ENCODE measurements around the gene MORF4L1.
A peak's percentile ranks its signal among the peaks of the same experiment; 100 is the strongest.

Gene MORF4L1

DNA sequence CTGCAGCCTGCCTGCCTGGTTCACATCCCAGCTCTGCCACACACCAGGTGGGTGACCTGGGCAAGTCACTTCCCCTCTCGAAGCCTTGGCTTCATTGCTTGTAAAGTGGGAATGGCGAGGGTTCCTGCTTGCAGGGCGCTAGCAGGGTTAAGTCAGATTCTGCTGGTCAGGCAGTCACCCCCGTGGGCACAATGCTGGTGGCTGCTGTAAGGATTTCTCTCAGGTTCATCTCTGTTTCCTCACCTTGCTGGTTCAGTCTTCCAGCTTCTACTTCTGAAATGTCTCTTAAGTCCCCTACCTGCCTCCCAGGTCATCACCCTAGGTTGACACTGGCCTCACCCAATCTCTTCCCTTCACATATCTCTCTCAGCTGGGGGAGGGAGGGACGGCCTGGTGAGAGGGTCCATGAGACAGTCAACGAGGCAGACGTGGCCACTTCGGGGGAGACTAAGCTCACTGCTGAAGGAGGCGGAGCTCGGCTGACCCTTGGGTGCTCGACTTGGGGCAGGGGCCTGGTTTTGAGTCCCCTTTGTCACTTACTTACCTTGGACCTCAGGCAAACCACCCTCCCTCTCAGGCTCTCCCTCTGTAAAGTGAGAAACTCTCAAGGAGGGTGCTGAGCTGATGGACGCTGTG, 60.6 kb downstream of the MORF4L1 start:
- Histone ChIP-seq H3K27me3 (no peaks in the 10 kb centered on the region), H3K36me3 (peaks cover 64% of the 10 kb centered on the region), H3K4me3 (ENCODE audit: low read depth in 1 of 2, low read length in 1 of 2) (no peak overlapping the region), H3K4me1 (ENCODE audit: control insufficient read depth in 1 of 2, insufficient read depth in 1 of 2, low read depth in 1 of 2, low read length in 1 of 2) (peaks cover 38 to 40% of the 10 kb centered on the region in 2 experiments), H3K27ac (no peak overlapping the region), H3K9me3 (no peaks in the 10 kb centered on the region)
- TF ChIP-seq, protein P1, sequence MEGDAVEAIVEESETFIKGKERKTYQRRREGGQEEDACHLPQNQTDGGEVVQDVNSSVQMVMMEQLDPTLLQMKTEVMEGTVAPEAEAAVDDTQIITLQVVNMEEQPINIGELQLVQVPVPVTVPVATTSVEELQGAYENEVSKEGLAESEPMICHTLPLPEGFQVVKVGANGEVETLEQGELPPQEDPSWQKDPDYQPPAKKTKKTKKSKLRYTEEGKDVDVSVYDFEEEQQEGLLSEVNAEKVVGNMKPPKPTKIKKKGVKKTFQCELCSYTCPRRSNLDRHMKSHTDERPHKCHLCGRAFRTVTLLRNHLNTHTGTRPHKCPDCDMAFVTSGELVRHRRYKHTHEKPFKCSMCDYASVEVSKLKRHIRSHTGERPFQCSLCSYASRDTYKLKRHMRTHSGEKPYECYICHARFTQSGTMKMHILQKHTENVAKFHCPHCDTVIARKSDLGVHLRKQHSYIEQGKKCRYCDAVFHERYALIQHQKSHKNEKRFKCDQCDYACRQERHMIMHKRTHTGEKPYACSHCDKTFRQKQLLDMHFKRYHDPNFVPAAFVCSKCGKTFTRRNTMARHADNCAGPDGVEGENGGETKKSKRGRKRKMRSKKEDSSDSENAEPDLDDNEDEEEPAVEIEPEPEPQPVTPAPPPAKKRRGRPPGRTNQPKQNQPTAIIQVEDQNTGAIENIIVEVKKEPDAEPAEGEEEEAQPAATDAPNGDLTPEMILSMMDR (IDR thresholded peaks at IDR 0.05) = no peak

DNA sequence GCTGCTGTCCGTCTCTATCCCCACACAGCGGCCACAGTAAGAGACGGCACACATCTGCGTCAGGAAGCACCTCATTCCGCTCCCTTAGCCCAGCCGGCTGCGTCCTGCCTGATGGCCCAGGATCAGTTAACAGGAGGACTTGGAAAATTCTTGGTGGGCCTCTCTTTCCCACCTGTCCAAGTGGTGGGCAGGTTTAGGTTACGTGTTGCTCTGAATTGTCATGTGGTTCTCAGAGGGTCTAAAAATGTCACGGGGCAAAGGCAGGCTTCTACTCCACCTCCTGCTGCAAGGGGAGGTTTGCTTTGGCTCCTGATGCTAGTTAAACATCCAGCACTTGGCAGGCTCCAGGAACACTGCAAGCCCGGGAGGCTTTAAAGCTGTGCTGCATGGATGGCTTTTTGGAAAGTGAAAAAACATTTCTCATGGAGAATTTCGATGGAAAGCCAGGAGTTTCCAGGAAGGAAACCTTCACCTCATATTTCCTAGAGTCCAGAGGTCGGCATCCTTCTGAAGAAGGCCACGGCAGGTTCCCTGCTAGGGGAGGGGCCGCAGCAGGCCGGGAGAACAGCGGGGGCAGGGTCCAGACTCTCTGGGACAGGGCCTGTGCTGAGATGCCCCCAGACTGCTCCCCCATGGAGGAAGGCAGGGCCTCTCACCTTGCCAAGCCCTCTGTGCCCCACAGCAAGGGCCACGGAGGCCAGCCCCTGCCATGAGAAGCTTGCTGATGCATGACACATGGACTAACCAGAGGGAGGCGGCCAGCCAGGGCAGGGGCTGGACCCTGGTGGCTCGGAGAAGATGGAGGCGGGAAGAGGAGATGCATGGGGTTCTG, 61.3 kb downstream of the MORF4L1 start:
- Histone ChIP-seq H3K36me3 (peaks cover 57% of the 10 kb centered on the region), H3K27ac (no peak overlapping the region), H3K4me3 (ENCODE audit: low read depth in 1 of 2, low read length in 1 of 2) (no peak overlapping the region), H3K4me1 (ENCODE audit: control insufficient read depth in 1 of 2, insufficient read depth in 1 of 2, low read depth in 1 of 2, low read length in 1 of 2) (peaks cover 46 to 47% of the 10 kb centered on the region in 2 experiments), H3K9me3 (no peaks in the 10 kb centered on the region), H3K27me3 (no peaks in the 10 kb centered on the region)
- TF ChIP-seq, protein P1 (IDR thresholded peaks at IDR 0.05) = no peak

DNA sequence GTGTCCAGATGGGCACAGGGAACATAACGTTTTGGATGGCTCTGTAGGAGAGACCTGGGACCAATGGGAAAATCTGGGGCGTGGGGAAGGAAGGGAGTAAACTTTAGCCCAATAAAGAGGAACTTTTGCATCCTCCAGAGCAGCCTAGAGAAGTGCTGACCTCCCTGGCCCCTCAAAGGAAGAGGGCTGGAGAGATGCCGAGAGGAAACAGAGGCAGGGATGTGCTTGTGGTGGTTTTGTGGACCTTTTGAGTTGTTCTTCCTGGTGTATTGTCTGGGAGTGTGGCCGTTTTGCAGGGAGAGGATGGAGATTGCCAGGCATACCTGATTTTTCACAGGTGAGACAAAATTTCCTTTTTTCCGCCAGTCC, 61.9 kb downstream of the MORF4L1 start:
- Histone ChIP-seq H3K9me3 (no peaks in the 10 kb centered on the region), H3K36me3 (peaks cover 51% of the 10 kb centered on the region), H3K4me1 (ENCODE audit: control insufficient read depth in 1 of 2, insufficient read depth in 1 of 2, low read depth in 1 of 2, low read length in 1 of 2) (peaks cover 52 to 53% of the 10 kb centered on the region in 2 experiments), H3K4me3 (ENCODE audit: low read depth in 1 of 2, low read length in 1 of 2) (no peak overlapping the region), H3K27ac (no peak overlapping the region), H3K27me3 (no peaks in the 10 kb centered on the region)
- TF ChIP-seq, protein P1 (IDR thresholded peaks at IDR 0.05) = no peak

DNA sequence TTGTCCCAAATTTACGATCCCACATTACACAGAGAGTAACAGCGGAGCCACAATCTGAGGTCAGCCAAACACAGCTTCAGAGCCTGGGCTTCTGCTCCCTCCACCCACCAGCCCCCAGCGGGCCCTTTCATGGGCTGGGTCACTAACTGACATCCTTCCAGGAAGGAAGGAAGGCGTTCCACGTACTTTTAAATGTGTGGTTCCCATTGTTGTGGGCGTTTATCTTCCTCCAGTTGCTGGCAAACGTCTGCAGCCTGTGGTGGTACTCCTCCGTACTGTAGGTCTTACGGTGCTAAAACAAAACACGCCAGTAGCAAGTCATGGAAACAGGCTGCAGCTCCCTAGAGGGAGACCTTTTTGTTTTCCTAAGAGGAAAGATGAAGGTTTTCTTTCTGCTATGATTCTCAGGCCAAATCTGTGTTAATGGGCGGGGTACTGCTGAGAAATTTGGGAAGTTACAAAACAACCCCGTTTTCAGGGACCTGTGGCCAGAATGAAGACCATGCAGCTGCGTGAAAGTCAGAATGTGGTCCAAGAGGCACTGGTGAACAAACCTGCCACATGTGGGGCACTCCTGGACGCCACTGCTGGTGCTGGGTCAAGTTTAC, 64.5 kb downstream of the MORF4L1 start:
- H3K9me3 ChIP-seq = no peaks in the 10 kb centered on the region
- H3K4me3 ChIP-seq (ENCODE audit: low read depth in 1 of 2, low read length in 1 of 2) = peak overlapping the region; percentile 20 to 46
- H3K27ac ChIP-seq = peak overlapping the region; percentile 88
- H3K27me3 ChIP-seq = no peaks in the 10 kb centered on the region
- peaks cover 26% of the 10 kb centered on the region for H3K36me3 ChIP-seq
- peaks cover 62 to 67% of the 10 kb centered on the region in 2 experiments for H3K4me1 ChIP-seq (ENCODE audit: control insufficient read depth in 1 of 2, insufficient read depth in 1 of 2, low read depth in 1 of 2, low read length in 1 of 2)
- TF ChIP-seq, protein P1 (IDR thresholded peaks at IDR 0.05) = no peak

DNA sequence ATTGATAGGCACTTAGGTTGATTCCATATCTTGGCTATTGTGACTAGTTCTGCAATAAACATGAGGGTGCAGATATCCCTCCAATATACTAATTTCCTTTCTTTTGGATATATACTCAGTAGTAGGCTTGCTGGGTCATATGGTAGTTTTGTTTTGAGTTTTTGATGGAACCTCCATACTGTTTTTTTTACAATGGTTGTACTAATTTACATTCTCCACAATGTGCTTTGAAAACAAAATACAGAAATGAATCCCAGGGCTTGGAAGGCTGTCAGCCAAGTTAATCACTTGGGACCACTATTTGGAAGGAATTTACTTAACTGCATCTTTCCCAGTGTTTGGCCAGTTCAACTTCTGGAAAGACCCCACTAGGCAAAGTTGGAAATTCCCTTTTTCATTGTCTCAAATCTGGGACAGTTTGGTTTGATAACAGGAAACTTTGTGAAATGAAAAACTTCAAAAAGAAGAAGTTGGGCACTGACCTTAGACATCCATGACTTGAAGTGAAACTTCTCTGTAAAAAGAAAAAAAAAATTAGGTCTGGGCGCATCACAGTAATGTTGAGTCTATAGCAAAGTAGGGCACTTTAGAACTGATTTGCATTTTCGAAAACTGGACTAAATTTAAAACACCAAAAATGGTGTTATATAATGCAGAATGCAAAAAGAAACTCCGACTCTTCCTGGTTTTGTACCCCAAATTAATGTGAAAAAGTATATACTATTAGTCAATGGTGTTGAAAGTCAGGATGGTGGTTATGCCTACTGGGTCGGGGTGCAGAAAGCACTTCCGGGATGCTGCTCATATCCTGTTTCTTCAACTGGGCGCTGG, 66.2 kb downstream of the MORF4L1 start:
- Histone ChIP-seq H3K36me3 (peaks cover 10% of the 10 kb centered on the region), H3K9me3 (no peaks in the 10 kb centered on the region), H3K4me3 (ENCODE audit: low read depth in 1 of 2, low read length in 1 of 2) (peak overlapping the region; percentile 7 to 26), H3K4me1 (ENCODE audit: control insufficient read depth in 1 of 2, insufficient read depth in 1 of 2, low read depth in 1 of 2, low read length in 1 of 2) (peaks cover 75 to 83% of the 10 kb centered on the region in 2 experiments), H3K27me3 (no peaks in the 10 kb centered on the region), H3K27ac (peak overlapping the region; percentile 88)
- TF ChIP-seq, protein P1 (IDR thresholded peaks at IDR 0.05) = no peak
